OCI-LY1 (cell line): ENCODE data around the gene SYCE3.
A peak's percentile ranks its signal among the peaks of the same experiment; 100 is the strongest.

Experiments used
- H2AFZ ChIP-seq: fragments of 200-600 bp; sonication (generic), shearing (Covaris generic); 2 replicates; pipeline ENCODE4 v1.6.0; 2014; ENCODE audit warnings: antibody characterized with exemption, mild to moderate bottlenecking, low read length
- H3F3A ChIP-seq: fragments of 200-600 bp; sonication (generic), shearing (Covaris generic); 2 replicates; pipeline ENCODE4 v1.6.0; 2014; ENCODE audit warnings: mild to moderate bottlenecking, antibody characterized with exemption, low read length, moderate library complexity; ENCODE audit not compliant: insufficient read depth
- H3K27ac ChIP-seq: fragments of 200-600 bp; sonication (generic); 2 replicates; pipeline ENCODE4 v1.5.1; 2014; ENCODE audit warnings: low read length, mixed run types, mild to moderate bottlenecking, low read depth; ENCODE audit not compliant: poor library complexity, severe bottlenecking
- H3K27me3 ChIP-seq: fragments of 200-600 bp; sonication (generic); 2 replicates; pipeline ENCODE4 v1.6.0; 2014; ENCODE audit warnings: antibody characterized with exemption, mild to moderate bottlenecking, low read length, moderate library complexity; ENCODE audit not compliant: insufficient read depth
- H3K36me3 ChIP-seq: fragments of 200-600 bp; sonication (generic); 2 replicates; pipeline ENCODE4 v1.6.1; 2014; ENCODE audit warnings: mild to moderate bottlenecking, antibody characterized with exemption, low read length, moderate library complexity, mixed read lengths; ENCODE audit not compliant: insufficient read depth
- H3K4me1 ChIP-seq: fragments of 200-600 bp; sonication (generic); 2 replicates; pipeline ENCODE4 v1.5.1; 2014; ENCODE audit warnings: mild to moderate bottlenecking, low read length, moderate library complexity; ENCODE audit not compliant: insufficient read depth, severe bottlenecking
- H3K4me2 ChIP-seq: fragments of 200-600 bp; sonication (generic), shearing (Covaris generic); 2 replicates; pipeline ENCODE4 v1.6.1; 2014; ENCODE audit warnings: low read length
- H3K4me3 ChIP-seq: fragments of 200-600 bp; sonication (generic); 2 replicates; pipeline ENCODE4 v1.5.1; 2014; ENCODE audit warnings: low read length, low read depth, mild to moderate bottlenecking, mixed read lengths; ENCODE audit not compliant: poor library complexity, severe bottlenecking
- H3K79me2 ChIP-seq: fragments of 200-600 bp; shearing (Covaris generic); 2 replicates; pipeline ENCODE4 v1.6.1; 2016; ENCODE audit warnings: mixed run types, low read length, mixed read lengths; ENCODE audit not compliant: insufficient read depth
- H3K9ac ChIP-seq: fragments of 200-600 bp; sonication (generic), shearing (Covaris generic); 2 replicates; pipeline ENCODE4 v1.6.1; 2014; ENCODE audit warnings: mild to moderate bottlenecking, low read length, mixed read lengths
- H3K9me2 ChIP-seq: fragments of 200-600 bp; sonication (generic), shearing (Covaris generic); 2 replicates; pipeline ENCODE4 v1.6.1; 2014; ENCODE audit warnings: low read depth, mild to moderate bottlenecking, low read length, mixed read lengths
- H3K9me3 ChIP-seq: fragments of 200-600 bp; shearing (Covaris generic); 2 replicates; pipeline ENCODE4 v1.6.1; 2014; ENCODE audit warnings: low read length, mixed read lengths
- H4K20me1 ChIP-seq: fragments of 200-600 bp; sonication (generic), shearing (Covaris generic); 2 replicates; pipeline ENCODE4 v1.6.0; 2016; ENCODE audit warnings: mild to moderate bottlenecking, low read length; ENCODE audit not compliant: insufficient read depth
- CTCF ChIP-seq: fragments of 200-600 bp; sonication (generic), shearing (Covaris generic); IDR thresholded peaks from 2 replicates; pipeline ENCODE4 v1.5.1; 2017; ENCODE audit warnings: mild to moderate bottlenecking, antibody characterized with exemption, low read length, moderate library complexity, mixed read lengths
- EZH2 ChIP-seq: fragments of 200-600 bp; sonication (generic), shearing (Covaris generic); IDR thresholded peaks from 2 replicates; pipeline ENCODE4 v1.8.0; 2017; ENCODE audit warnings: borderline replicate concordance, mixed run types, mild to moderate bottlenecking, antibody characterized with exemption, low read length, moderate library complexity, mixed read lengths

SYCE3 gene

DNA sequence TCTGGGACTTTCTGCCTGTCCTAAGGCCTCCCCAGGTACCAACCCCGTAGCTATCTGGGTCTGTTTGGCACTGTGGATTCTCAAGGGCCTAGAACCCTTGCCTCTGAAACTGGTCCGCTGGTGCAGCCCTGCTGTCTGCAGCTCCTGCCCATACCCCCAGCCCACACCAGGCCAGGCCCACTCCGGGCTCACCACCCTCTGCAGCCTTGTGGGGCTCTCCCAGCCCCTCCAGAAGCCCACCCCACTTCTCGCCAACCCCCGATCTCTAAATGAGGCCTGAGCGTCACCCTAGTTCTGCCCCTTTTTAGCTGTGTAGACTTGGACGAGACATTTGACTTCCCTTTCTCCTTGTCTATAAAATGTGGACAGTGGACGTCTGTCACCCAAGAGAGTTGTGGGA, 12.3 kb downstream of the SYCE3 start:
- no peak overlapping the region for H2AFZ ChIP-seq
- H3K4me3 ChIP-seq: no peak overlapping the region
- no peaks in the 10 kb centered on the region for H3F3A ChIP-seq
- no peaks in the 10 kb centered on the region for H3K9me3 ChIP-seq
- H3K27ac ChIP-seq: no peak overlapping the region
- no peaks in the 10 kb centered on the region for H3K9me2 ChIP-seq
- H3K4me1 ChIP-seq: peaks cover 13% of the 10 kb centered on the region
- H3K27me3 ChIP-seq: peaks cover 5% of the 10 kb centered on the region; the same call in 1 of the 2 replicates
- no peaks in the 10 kb centered on the region for H3K79me2 ChIP-seq
- no peak overlapping the region for H3K4me2 ChIP-seq
- TF ChIP-seq CTCF: no peak
- TF ChIP-seq EZH2: no peak
- H3K9ac ChIP-seq: no peak overlapping the region
- no peaks in the 10 kb centered on the region; the same call in 1 of the 2 replicates for H3K36me3 ChIP-seq
- H4K20me1 ChIP-seq: no peaks in the 10 kb centered on the region

- Histone ChIP-seq H3F3A (no peaks in the 10 kb centered on the region), H4K20me1 (no peaks in the 10 kb centered on the region), H3K4me1 (peaks cover 17% of the 10 kb centered on the region), H3K79me2 (no peaks in the 10 kb centered on the region), H3K36me3 (no peaks in the 10 kb centered on the region; the same call in 1 of the 2 replicates), H3K9ac (no peak overlapping the region; the same call in 1 of the 2 replicates), H3K27ac (no peak overlapping the region), H3K27me3 (peaks cover 5% of the 10 kb centered on the region; the same call in 1 of the 2 replicates), H3K4me3 (peak overlapping the region; percentile 34), H3K9me2 (no peaks in the 10 kb centered on the region), H3K9me3 (no peaks in the 10 kb centered on the region), H2AFZ (no peak overlapping the region), H3K4me2 (peak overlapping the region; percentile 47)
- no peak for TF ChIP-seq EZH2
- no peak for TF ChIP-seq CTCF
Measured at GRCh38 chr22:50548921-50549790, 13.6 kb downstream of the SYCE3 start.

DNA sequence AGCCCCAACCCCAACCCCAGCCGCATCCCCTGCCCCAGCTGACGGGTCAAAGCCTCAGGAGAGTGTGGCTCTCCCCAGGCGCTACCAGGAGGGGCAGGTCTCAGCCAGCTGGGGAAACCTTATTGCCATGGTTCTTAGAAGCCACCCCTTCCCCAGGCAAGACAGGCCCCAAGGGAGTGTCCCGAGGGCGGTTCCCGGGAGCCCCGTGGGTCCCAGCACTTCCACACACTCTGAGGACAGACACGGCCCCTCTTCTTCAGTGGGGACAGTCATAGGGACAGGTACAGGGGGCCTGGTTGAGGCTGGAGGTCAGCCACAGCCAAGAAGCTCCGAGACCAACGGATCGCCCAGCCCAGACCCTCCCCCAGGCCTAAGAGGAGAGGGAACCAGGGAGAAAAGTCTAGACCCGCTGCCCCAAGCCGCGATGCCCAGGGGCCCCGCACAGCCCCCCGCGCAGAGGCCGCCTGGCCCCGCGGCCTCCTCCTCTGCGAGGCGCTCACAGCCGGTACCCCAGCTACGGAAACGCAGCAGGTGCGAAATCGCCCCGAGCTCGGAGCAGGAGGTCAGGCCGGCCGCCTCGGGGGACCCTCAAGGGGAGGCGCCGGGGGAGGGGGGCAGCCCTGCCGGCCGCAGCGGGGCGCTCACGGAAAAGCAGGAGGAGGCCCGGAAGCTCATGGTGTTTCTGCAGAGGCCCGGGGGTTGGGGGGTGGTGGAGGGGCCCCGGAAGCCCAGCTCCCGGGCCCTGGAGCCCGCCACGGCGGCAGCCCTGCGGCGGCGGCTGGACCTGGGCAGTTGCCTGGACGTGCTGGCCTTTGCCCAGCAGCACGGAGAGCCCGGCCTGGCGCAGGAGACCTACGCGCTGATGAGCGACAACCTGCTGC, 14.4 kb downstream of the SYCE3 start:
- no peaks in the 10 kb centered on the region for H3K9me3 ChIP-seq
- no peaks in the 10 kb centered on the region for H3K9me2 ChIP-seq
- peak overlapping the region; percentile 34 for H3K4me3 ChIP-seq
- H3K79me2 ChIP-seq: no peaks in the 10 kb centered on the region
- H3K27ac ChIP-seq: no peak overlapping the region
- no peak overlapping the region; the same call in 1 of the 2 replicates for H3K9ac ChIP-seq
- H4K20me1 ChIP-seq: no peaks in the 10 kb centered on the region
- H2AFZ ChIP-seq: no peak overlapping the region
- H3K27me3 ChIP-seq: peaks cover 5% of the 10 kb centered on the region; the same call in 1 of the 2 replicates
- TF ChIP-seq CTCF: peak; percentile 19; the same call in 1 of the 2 replicates
- no peak for TF ChIP-seq EZH2
- H3F3A ChIP-seq: no peaks in the 10 kb centered on the region
- H3K4me1 ChIP-seq: peaks cover 23% of the 10 kb centered on the region
- no peaks in the 10 kb centered on the region for H3K36me3 ChIP-seq
- peak overlapping the region; percentile 47 for H3K4me2 ChIP-seq
